HG03575 (cell line): ENCODE measurements around the gene RDX.

Experiments
- ATAC-seq: cut with Tn5 transposase; IDR thresholded peaks from one replicate; pipeline ENCODE4 v1.9.1; 2021; ENCODE audit not compliant: unreplicated experiment, insufficient number of reproducible peaks, low FRiP score; ENCODE audit errors: extremely low read depth

The RDX gene

DNA sequence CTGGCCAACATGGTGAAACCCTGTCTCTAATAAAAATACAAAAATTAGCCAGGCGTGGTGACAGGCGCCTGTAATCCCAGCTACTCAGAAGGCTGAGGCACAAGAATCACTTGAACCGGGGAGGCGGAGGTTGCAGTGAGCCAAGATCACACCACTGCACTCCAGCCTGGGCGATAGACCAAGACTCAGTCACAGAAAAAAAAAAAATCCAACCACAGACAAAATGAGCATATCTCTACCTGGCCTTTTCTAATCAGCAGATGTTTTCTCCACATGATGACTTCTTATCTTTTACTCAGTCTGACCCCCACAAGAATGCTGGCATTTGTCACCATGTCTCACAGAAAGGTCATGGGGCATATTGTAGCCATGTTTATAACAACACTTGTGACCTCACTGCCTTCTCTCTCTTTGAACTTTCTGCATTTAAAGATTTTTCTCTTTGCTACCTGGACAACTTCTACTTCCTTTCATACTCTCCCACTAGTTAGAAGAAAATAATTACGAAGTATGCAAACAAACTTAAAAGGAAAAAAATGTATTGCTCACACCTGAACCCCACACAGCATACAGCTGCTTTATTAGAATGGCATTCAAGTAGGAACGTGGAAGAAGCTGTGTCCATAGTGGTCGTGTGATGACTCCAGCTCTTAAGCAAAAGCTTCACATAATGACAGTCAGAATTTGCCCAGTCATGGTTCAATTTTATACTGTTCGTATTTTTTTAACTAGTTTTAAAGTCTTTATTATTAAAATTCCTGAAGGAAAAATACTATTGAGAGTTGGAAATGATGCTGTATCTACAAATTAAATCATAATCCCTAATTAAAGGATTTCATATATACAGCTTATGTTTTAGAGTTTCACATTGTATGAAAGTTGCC lies 137.9 kb downstream of the RDX start:
- ATAC-seq = no peak

DNA sequence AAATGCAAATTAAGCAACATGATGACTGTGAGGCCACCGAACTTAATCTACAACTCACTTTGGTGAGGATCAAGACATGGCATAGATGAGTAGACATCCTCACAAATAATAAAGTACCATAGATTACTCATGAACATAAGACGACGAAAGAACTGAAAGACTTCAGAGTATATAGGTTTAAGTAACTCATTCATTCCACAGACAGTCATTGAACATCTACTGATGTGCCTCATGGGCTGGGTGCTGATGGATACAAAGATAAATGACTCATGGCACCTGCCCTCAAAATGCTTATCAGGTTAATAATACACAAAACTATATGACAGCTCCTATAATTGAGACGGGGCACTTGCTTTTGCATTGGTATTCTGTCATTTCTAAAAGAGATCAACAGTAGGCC lies 139.9 kb downstream of the RDX start:
- ATAC-seq = no peak

DNA sequence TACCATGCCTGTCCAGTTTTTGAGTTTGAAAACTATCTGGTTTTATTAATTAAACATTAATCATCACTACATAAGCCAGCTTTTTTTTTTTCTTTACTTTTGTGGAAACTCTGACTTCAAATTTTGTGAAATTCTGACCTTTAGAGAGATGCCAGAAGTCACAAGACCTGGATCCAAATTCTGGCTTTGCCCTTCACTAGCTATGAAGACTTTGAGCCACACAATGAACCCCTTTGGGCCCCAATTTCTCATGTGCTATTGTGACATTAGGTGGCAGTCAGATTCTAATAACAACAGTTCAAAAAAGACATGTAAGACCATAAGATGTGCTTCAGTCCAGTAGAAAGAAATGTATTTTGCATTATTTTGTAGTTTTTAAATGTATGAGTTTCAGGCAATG lies 142.9 kb downstream of the RDX start:
- ATAC-seq = no peak

DNA sequence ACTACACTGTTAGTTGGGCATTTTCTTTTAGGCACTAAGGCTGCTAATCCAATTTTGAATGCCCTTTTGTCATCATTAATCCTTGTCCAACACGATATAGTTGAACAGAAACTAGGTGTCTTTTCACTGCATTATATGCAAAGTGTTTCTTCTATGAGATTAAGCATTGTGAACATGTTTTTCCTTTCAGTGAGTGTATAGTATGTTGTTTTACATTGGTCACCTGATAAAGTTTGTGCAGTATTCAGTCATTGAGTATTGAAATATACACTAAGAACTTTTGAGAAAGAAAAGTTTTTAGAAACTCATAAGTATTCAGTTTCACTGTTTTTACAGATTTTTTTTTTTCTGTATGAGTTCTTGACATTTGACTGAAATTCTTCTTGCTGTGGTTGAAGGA lies 144.2 kb downstream of the RDX start:
- no peak for ATAC-seq

DNA sequence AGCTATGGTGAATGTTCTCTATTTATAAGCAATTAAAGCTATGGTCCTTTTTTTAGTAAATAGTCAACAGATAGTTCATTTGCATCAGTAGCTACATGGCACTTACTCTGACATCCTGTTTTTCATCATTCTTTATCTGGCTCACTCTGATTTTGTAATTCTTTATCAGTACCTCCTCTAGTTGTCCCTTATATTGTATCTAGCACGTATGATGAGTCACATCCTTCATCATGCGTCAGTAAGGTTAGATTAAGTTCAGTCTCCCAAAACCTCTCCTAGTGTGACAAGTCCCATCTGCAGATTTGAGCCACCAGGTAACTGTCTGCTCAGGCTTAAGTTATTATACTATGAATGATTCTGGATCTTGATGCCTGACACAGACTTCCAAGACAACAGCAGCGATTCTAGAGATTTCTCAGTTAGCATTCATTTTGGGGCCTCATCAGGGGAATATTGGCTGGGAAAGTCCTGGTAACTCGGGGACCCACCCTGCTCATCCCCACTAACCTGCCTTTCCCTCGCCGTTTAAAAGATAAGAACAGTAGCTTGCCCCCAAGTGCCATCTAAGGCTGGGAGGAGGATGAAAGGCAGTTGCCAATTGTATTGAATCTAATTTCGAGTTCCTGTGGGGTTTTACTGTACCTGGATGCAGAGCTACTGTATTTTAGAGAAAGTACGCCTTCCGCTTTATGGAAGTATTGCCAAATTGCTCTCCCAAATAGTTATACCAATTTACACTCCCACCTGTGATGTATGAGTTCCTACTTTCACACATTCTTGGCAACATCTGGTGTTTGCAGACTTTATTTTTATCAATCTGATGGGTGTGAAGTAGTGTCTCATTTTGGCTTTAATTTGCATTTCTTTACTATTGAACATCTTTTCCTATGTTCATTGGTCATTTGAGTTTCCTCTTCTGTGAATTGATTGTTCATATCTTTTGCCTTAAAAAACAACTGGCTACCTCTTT lies 147.4 kb downstream of the RDX start:
- ATAC-seq = peak; percentile 48

DNA sequence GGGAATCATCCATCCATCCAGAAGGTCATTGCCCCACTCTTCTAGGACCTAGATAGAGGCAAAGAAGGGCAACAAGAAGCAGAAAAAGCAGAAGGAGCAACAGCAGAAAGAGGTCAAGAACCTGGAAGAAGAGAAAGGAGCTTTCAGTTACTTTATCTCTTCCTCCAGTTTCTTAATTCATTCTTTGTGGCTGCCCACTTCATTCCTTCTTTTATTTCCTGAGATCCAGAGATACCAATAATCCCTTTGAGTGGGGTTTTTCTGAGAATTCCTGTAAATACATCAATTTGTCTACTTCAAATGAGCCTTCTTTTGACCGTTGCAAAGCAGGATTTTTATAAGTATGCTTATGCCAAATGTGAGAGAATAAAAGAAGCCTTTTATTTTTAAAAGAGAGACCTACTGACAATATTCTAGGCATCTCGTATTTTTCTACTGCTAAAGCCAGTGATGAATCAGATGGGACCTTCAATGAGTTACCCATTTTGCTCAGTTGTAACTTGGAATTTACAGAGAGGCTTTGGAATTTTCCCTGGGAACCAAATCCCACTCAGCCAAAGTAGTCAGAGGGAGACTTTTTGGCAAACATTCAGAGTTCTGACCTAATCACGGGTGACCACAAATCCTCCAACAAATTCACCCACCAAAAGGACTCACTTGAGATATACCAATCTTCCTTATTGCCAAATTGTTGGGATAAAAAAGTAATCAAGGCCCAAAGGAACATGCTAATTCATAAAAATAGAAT lies 148.3 kb downstream of the RDX start:
- ATAC-seq = no peak

DNA sequence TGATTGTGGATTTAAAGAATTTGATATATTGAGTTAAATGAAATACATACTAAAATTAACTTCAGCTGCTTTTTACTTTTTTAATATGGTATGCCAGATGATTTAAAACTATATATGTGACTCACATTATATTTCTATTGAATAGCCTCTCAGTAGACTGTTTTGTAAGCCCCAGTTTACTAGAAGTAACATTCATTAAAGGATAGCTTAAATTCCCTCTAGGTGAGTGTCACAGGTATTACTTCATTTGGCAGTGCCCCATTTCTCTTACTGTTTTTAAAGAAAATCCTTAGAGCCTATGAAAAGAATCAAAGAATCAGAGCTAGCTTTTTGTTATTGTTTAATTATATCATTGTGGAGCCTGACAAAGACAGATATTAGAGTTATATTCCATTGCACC lies 154.6 kb downstream of the RDX start:
- ATAC-seq = no peak

DNA sequence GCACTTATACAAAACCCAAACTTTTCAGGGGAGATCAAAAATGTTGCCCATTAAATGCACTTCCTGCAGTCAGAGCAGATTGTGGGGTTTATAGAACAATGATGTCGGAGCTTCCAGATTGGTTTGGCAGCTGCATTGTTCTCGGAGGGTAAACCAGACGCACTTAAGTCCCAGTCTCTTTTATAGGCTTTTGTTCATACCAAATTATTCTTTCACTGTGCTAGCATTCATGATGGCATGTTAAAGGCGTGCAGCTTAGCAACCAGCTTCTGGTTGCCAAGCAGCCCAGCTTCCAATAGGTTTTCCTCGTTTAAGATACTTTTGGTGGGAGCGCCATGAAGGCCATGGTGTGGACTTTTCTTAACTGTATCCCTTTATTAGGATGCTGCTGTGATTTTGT lies 162.3 kb downstream of the RDX start:
- no peak for ATAC-seq

DNA sequence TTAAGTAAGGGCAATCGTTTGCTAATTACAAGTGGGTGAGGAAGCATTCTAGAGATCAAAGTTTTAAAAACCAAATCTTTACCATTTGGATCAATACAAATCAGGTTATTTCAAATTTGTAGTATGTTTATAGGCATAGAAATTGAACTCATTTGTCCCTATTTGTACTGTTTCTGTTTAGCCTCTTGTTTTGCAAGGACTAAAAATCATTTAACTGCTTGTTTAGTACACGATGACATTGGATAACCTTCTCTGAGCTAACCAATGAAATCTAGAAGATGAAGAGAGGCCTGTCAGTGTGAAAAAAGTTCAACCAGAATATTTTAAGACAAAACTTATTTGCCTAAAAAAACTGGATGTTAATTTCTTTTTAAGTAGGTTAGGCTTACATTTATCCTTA lies 163.3 kb downstream of the RDX start:
- ATAC-seq = no peak

DNA sequence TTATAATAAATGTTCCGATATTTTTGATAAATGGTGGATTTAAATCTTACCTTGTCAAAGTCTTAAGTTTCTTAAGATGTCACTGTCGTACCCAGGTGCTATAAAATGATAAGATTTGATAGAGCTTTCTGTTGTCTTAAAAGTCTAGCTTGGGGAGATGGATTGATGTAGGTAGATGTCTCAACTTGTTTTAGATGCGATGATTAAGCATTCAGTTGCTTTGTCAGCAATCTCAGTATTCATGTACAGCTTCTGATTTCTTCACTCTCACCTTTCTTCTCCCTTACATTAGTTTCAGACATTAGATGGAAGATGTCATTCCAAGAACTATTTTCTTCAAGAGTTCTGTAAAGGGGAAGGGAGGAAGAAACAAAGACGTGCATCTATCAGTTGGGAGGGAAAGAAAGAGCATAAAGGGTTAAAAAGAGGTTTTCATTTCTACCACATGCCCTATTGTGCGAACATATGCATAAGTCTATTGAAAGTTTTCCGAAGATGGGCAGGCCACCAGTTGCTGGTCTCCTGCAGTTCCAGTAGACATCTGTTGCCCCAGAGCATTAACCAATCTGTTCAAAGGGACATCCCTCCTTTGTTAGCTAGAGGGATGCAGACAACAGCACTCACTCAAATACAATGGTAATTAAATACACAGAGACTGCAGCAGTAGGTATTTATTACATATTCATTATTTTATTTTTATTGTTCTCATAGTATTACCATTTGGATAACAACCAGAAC lies 164.9 kb downstream of the RDX start:
- no peak for ATAC-seq

DNA sequence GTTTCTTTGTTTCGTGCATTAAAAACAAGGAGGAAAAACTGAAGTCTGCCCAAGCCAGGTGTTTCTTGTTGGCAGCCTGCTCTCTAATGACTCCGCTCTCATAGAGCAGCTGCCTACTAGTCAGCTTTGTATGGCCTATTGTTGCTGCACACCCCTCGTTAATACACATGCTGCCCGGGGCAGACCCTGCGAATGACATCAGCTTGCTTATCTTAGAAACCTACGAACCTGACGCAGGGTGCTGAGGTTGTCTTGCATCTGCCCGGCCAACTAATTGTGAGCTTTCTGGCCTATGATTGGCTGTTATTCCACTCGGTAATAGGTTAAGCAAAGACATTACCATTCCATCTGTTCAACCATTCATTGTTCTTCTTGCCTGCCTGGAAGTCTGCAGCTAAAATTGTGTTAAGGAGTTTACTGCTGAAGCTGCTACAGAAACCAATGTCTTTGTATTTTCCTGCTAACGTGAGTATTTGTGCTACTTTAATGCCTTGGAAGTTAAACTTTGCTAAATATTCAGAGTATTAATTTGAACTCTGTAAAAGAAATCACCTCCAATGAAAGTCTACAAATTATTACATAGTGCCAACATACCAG lies 165.7 kb downstream of the RDX start:
- ATAC-seq = no peak

DNA sequence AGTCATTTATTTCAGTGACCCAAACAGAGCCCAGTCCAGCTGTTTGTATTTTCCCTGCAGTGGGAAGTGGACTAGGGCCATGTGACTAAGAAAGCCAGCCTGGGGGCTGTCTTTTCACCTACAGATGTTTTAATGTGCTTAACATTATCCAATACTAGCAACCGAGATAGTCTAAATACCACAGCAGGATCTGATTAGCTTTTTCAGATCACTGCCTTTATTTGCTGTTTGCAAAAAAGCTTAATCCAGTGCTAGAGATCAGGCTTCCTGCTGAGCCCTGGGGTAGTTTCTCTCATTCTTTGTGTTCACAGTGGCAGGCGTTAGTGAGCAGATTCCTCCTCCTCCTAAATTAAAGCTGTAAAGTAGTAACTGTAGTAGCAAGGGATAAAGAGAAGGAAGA lies 168.3 kb downstream of the RDX start:
- no peak for ATAC-seq

DNA sequence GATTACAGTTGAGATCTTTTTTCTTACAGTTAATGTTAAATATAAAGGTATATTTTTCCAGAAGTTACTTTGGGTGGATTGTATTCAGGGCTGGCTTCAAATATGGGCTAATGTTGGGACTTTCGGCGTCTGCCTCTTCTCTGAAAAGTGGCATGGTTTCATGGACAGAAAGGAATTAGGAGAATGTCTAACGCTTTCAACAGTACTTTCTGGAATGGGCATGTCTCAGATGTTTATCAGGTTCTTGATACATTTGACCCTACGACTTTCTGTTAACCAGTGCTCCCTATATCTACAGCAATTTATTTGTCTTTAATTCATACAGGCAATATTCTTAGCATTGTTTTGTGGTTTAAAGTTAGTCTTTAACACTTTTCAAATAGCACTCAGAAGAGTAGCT lies 169.5 kb downstream of the RDX start:
- ATAC-seq = no peak

DNA sequence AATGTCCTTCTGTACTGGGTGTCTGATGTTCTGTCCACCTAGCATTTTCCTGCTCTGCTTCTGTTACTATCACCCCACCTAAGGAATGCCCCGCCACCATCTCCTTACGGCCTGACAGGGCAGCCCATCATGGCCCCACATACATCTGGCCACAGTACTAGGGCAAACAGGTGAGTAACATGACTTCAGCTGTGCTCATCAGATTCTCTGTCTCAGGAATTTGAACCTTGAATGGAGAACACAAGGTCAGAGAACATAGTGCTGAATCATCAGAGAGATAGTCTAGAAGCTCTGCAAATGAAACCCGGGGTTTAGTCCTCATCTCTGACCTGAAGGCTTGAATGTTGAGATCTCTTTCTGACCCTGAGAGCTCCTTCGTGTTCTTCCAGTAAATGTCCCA lies 170.8 kb downstream of the RDX start:
- ATAC-seq = no peak
